HEK293 (cell line): Measurements from ENCODE around the gene GP1BB.
A peak's percentile ranks its signal among the peaks of the same experiment; 100 is the strongest.

Experiments
- CTCF ChIA-PET: fragments of 350-600 bp; formaldehyde crosslinking; extraction: SDS; loops from one replicate; lab custom pipeline; 2021; ENCODE audit warnings: antibody characterized with exemption; lab: Yijun Ruan, JAX
- POLR2A ChIA-PET: fragments of 300-600 bp; formaldehyde crosslinking; extraction: SDS; loops from one replicate; lab custom pipeline; 2020; ENCODE audit warnings: antibody characterized with exemption, inconsistent platforms; lab: Yijun Ruan, JAX
- H3K27ac ChIP-seq: fragments of 200-500 bp; sonication (Bioruptor generic); 2 replicates; pipeline ENCODE4 v1.5.1; 2014; ENCODE audit warnings: low read depth, low read length, control low read depth, inconsistent platforms; ENCODE audit errors: extremely low read depth
- H3K36me3 ChIP-seq, 2 experiments: fragments of 200-500 bp in 1 of 2; sonication (Bioruptor generic) in 1 of 2; 1 replicate in 1 of 2; 2 replicates in 1 of 2; pipeline ENCODE4 v1.5.1; 2014 to 2017; ENCODE audit warnings: inconsistent platforms in 2 of 2, low read length in 2 of 2; ENCODE audit not compliant: control insufficient read depth in 2 of 2, insufficient read depth in 1 of 2
- H3K4me1 ChIP-seq: fragments of 200-500 bp; sonication (Bioruptor generic); 2 replicates; pipeline ENCODE4 v1.5.1; 2014; ENCODE audit warnings: mild to moderate bottlenecking, low read length, inconsistent platforms; ENCODE audit not compliant: control insufficient read depth, insufficient read depth
- H3K4me3 ChIP-seq: 2 replicates; pipeline ENCODE4 v1.5.1; 2011; ENCODE audit warnings: low read depth, mild to moderate bottlenecking, control low read depth, low read length, moderate library complexity
- H3K9me3 ChIP-seq: fragments of 200-500 bp; sonication (Bioruptor generic); 2 replicates; pipeline ENCODE4 v1.5.1; 2014; ENCODE audit warnings: low read depth, low read length, inconsistent platforms; ENCODE audit not compliant: control insufficient read depth, insufficient read depth
- GLIS2 ChIP-seq: fragments of 450-650 bp; formaldehyde crosslinking; IDR thresholded peaks from 2 replicates; pipeline ENCODE4 v1.5.1; 2016; ENCODE audit warnings: missing biosample characterization, missing genetic modification characterization
- KLF8 ChIP-seq: fragments of 450-650 bp; formaldehyde crosslinking; IDR thresholded peaks from 2 replicates; pipeline ENCODE4 v1.5.1; 2016; ENCODE audit warnings: missing biosample characterization, missing genetic modification characterization
- PRDM4 ChIP-seq: fragments of 450-650 bp; formaldehyde crosslinking; IDR thresholded peaks from 2 replicates; pipeline ENCODE4 v1.5.1; 2017; ENCODE audit warnings: missing biosample characterization, missing genetic modification characterization
- SP2 ChIP-seq: fragments of 450-650 bp; formaldehyde crosslinking; IDR thresholded peaks from 2 replicates; pipeline ENCODE4 v1.5.1; 2016; ENCODE audit warnings: missing biosample characterization, missing genetic modification characterization
- ZBTB8A ChIP-seq: fragments of 450-650 bp; formaldehyde crosslinking; IDR thresholded peaks from 2 replicates; pipeline ENCODE4 v1.5.1; 2016; ENCODE audit warnings: missing biosample characterization, missing genetic modification characterization
- ZEB2 ChIP-seq: fragments of 450-650 bp; formaldehyde crosslinking; IDR thresholded peaks from 2 replicates; pipeline ENCODE4 v1.5.1; 2016; ENCODE audit warnings: missing biosample characterization, missing genetic modification characterization
- ZNF292 ChIP-seq: fragments of 450-650 bp; formaldehyde crosslinking; IDR thresholded peaks from 2 replicates; pipeline ENCODE4 v1.5.1; 2016; ENCODE audit warnings: low read depth, missing biosample characterization, missing genetic modification characterization, borderline replicate concordance
- ZNF341 ChIP-seq: fragments of 450-650 bp; formaldehyde crosslinking; IDR thresholded peaks from 2 replicates; pipeline ENCODE4; 2016; ENCODE audit warnings: low read depth, missing biosample characterization, missing genetic modification characterization
- ZNF350 ChIP-seq: fragments of 450-650 bp; formaldehyde crosslinking; IDR thresholded peaks from 2 replicates; pipeline ENCODE4 v1.5.0; 2017; ENCODE audit warnings: missing biosample characterization, mild to moderate bottlenecking, missing genetic modification characterization
- ZNF791 ChIP-seq: fragments of 450-650 bp; formaldehyde crosslinking; IDR thresholded peaks from 2 replicates; pipeline ENCODE4 v1.5.1; 2016; ENCODE audit warnings: missing biosample characterization, missing genetic modification characterization
- TF ChIP-seq, protein P1 (sequence below): fragments of 450-650 bp; formaldehyde crosslinking; IDR thresholded peaks from 2 replicates; pipeline ENCODE4 v1.5.1; 2016; ENCODE audit warnings: missing biosample characterization, missing genetic modification characterization, low read depth

The GP1BB gene

GRCh38 chr22:19772673-19773469 is 49.5 kb downstream of the GP1BB start:
- H3K4me3 ChIP-seq, result no peak overlapping the region
- no peaks in the 10 kb centered on the region for H3K9me3 ChIP-seq
- ChIA-PET CTCF (interaction anchor here (0.9 to 2.5 kb wide), 5 partner anchors 15 to 137 kb away, joined by 3 to 20 read pairs (median 4); no protein-coding TSS in a partner anchor), POLR2A (no interaction called here)
- peaks cover 0 to 29% of the 10 kb centered on the region in 2 experiments; a peak in 1 of 3 replicates for H3K36me3 ChIP-seq
- no peaks in the 10 kb centered on the region for H3K4me1 ChIP-seq
- no peak for TF ChIP-seq ZNF292
- TF ChIP-seq, protein P1, sequence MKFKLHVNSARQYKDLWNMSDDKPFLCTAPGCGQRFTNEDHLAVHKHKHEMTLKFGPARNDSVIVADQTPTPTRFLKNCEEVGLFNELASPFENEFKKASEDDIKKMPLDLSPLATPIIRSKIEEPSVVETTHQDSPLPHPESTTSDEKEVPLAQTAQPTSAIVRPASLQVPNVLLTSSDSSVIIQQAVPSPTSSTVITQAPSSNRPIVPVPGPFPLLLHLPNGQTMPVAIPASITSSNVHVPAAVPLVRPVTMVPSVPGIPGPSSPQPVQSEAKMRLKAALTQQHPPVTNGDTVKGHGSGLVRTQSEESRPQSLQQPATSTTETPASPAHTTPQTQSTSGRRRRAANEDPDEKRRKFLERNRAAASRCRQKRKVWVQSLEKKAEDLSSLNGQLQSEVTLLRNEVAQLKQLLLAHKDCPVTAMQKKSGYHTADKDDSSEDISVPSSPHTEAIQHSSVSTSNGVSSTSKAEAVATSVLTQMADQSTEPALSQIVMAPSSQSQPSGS (tag by site-specific recombination), result peak; percentile 21; the same call in 1 of the 2 replicates
- TF ChIP-seq KLF8 (tag by site-specific recombination), result no peak
- no peak for TF ChIP-seq SP2
- TF ChIP-seq ZNF791 (tag by site-specific recombination), result no peak
- TF ChIP-seq ZNF341, result 0 out of 2 replicates have a peak, but pooled peaks have one; percentile 14
- no peak for TF ChIP-seq ZNF350
- no peak for TF ChIP-seq PRDM4 (tag by site-specific recombination)
- no peak for TF ChIP-seq ZBTB8A (tag by site-specific recombination)
- H3K27ac ChIP-seq, result no peak overlapping the region

DNA sequence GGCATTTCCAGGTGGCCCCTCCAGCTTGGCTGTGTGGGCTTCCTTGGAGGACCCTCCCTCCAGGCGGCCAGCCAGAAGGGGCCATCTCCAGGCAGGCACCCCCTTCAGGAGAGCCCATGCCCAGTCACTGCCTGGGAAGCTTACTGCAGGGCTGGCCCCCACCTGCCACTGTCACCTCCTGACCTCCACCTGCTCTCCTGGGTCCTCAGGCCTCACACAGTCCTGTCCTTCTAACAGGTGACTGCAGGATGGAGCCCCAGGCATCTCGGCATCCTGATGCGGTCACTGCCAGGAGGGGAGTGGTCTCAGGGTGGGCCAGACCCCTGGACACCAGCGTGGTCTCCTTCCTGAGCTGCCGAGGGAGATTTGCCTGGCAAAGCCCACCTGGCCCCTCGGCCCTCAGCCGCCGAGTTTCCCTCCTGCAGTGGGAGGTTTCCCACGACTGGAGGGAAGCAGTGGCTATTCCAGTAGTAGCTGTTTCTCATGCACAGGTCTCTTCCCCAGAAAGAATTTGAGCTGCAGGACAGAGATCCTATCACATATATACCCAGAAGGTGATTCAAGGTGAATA is 50.2 kb downstream of the GP1BB start:
- ChIA-PET POLR2A (no interaction called here), CTCF (interaction anchor here (0.9 to 2.5 kb wide), 5 partner anchors 14 to 137 kb away, joined by 3 to 20 read pairs (median 4); no protein-coding TSS in a partner anchor)
- no peaks in the 10 kb centered on the region for H3K4me1 ChIP-seq
- H3K4me3 ChIP-seq, result no peak overlapping the region
- no peak overlapping the region for H3K27ac ChIP-seq
- no peaks in the 10 kb centered on the region for H3K9me3 ChIP-seq
- peaks cover 0 to 22% of the 10 kb centered on the region in 2 experiments; a peak in 1 of 3 replicates for H3K36me3 ChIP-seq
- TF ChIP-seq ZEB2 (tag by site-specific recombination) (no peak), GLIS2 (tag by site-specific recombination) (0 out of 2 replicates have a peak, but pooled peaks have one; percentile 16)
